ENCODE results near the gene HDAC7. TPM values are rescaled to one million over a fixed set of nuclear protein-coding genes. Genes with fewer than 3 reads are reported as not detected.

HDAC7 gene
- polyA plus RNA-seq, 1 donor, result 59.5 TPM

- DNase-seq (ENCODE audit: low read depth), result no peak
Observed at GRCh38 chr12:47766502-47767215, 53.0 kb downstream of the HDAC7 start.

DNA sequence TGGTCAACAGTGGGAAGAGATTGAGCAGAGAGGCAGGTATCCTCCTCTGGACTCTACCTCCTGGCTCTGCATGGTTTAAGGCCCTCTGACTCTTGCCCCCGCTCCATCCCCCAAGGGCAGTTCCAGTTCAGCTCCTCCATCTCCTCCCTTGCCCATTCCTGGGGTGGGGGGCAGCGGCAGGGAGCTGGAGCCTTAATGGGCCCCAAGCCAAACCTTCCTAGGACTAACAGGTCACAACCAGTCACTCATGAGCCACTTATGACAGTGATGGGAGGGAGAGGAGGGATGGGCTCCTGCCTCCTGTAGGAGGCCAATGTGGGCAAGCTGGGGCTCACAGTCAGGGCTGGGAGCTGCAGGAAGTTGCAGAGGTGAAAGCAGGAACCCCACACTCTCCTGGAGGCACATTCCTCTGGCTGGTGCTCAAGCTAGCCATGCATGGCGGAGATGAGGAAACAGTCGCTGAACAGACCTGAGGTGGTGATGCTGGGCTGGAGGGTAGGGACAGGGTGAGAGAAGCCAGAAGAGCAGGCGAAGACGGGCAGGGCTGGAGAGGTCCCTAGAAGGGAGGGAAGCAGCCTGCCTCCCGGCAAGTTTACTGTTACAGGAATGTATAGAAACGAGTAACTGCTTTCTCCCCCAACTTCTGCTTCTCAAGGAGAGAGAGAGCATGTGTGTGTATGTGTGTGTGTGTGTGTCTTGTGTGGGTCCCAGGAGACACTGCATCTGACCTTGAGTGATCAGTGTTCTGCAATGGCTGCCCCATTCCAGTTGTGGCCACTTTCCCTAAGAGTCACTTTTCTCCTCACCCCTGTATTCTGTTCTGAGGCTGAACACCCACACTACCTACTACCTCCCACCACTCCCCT, 56.0 kb downstream of the HDAC7 start:
- DNase-seq (ENCODE audit: low read depth), result no peak

DNA sequence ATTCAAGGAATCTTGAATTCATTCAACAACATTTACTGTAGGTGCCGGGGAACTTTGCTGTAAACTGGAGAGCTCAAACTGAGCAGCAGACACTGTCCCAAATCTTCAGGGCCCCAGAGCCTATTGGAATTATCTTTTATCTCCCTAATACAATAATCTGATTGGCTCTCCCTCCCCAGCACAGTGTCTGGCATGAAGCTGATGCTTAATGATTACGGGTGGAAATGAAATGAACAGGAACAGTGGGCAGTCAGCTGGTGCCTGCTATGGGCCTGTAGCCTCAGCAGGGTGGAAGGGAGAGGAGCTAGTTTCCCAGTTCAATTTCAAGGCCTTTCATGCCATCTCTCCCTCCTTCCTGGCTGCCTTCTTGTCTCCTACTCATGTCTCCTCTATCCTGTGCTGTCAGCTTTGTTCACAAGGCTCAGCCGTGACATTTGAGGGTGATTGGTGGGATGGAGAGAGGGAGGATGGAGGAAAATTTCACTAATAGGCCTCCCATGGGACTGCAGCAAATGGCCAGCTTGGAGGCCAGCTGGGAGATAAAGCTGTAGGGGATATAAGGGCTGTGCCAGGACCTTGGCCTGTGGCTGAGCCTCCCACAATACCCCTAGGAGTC, 56.7 kb downstream of the HDAC7 start:
- no peak for DNase-seq (ENCODE audit: low read depth)

DNA sequence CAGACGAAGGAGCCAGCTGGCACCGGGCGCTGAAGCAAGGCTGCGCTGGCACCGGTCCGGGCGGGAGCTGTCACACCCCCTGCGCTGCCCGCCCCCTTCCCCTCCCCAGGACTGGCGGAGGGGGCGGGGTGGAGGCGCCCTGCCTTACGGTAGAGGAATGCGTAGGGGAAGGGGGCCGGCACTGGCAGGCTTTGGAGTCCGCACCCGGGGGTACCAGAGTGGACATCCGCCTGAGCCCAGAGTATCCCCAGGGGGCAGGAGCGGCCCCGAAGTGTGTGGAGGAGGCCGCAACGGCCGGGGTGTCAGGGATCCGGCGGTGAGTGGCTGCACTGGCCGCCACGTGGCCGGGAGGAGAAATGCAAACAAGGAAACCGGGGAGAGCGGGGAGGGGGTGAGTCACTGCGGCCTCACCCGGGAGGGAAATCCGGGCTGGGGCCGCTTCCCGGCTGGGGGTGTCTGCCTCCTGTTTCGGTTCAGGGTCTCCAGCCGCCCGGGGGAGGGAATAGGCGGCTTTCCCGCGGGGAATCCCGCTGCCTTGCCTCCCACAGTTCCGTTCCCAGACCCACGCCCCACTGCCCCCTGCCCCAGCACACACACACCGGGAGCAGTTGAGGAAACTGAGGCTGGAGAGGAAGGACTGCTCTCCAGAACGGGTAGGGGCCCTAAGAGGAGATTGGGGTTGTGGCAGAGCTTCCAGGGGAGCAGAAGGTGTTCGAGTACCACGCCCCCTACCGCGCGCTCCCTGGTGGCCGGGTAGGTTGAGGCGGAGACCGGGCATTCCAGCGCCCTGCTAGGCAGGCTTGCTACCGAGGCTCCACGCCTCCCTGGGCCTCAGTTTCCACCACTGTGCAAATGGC, 60.6 kb downstream of the HDAC7 start, which contains the start of gene RAPGEF3:
Gene RAPGEF3, minus strand, starts transcription at position 47 of the 857 bp plus-strand sequence. CDS start 324 bp downstream, outside the sequence.
- DNase-seq (ENCODE audit: low read depth), result no peak

DNA sequence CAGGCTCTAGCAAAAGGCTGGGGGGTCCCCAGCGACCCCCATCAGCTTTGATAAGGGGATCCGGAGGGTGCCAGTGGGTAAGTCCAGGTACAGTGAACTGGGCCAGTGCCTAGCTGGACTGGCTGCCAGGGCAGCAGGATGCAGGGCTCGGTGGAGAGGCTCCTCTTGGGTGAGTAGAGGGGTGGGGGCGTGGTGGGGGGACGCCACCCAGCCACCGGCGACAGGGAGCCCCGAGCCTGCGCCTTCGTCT, 61.2 kb downstream of the HDAC7 start:
- DNase-seq (ENCODE audit: low read depth), result no peak

DNA sequence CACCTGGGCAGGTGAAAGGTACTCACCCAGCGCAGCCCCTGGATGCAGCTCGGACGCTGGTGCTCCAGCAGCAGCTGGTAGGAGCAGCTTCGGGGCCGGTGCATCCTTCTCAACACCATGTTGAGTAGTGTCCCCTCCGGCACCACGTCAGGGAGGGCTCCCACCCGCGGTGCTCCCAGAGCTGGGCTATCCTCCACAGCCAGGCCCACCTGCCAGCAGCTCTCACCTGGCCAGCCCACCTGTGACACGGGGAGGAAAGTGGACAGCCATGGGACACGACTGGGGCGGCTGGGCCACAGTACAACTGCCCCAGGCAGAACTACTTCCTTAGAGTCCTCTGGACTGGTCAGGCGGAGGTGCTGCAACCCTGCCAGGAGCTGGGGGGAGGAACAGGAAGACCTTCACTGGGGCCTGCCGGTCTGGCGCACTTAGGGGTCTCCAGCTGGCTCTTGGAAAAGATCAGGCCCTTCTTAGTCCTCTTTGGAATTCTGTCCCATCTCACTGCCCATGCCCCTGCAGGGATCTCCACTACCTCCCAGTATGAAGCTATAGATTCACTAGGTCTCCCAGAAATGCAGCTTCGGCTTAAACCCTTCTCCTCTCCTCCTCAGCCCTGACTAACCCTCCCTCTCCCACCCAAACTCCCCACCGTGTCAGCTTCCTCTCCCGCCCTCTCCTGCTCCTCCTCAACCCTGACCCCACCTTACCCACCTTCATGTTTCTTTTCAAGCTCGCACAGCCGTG, 61.7 kb downstream of the HDAC7 start:
- DNase-seq (ENCODE audit: low read depth), result no peak

GRCh38 chr12:47757364-47757839, 62.3 kb downstream of the HDAC7 start:
- no peak for DNase-seq (ENCODE audit: low read depth)

DNA sequence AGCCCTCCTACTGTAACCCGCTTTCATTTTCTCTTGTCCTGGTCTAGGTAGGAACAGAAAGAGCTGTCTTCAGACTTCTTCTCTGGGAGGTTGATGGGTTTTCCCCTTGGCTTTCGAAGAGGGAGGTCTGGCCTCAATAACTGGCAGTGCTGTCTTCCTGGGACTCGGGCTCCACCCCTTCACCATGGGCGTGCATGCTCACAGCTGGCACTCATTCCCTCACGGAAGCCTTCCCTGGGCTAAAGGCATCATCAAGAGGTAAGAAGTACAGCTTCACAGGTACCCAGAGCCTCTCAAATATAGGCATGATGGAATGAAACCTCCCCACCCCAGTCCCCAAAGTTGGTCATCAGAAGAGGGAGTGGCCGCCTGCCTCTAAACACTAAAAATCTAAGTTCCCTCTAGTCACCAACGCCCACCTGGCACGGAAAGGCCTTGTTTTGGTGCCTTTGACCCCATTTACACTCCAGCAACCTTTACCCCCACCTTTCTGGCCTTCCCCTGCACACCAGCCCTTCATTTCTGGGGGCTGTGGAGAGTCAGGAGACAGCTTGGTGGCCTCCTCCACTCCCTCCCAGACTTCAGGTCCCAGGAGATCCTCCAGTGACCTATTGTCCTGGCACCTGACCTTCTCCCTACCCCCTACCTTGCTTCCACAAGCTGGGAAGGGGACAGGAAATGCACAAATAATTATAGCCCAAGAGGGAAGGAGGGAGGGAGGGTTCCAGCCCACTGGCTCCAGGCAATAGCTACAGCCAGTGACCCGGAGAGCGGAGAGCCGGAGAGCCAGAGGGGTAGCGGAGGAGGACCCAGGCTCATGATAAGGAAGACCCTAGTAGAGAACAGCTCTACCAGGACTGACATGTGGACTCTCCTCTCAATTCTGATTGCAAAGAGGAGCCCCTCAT, 63.8 kb downstream of the HDAC7 start:
- no peak for DNase-seq (ENCODE audit: low read depth)

- no peak for DNase-seq (ENCODE audit: low read depth)
Observed at GRCh38 chr12:47754881-47755280, 64.8 kb downstream of the HDAC7 start.

- DNase-seq (ENCODE audit: low read depth), result no peak
Observed at GRCh38 chr12:47754126-47754525, 65.6 kb downstream of the HDAC7 start.

- DNase-seq (ENCODE audit: low read depth), result no peak
Observed at GRCh38 chr12:47753021-47754001, 66.4 kb downstream of the HDAC7 start.

GRCh38 chr12:47752552-47752951, 67.2 kb downstream of the HDAC7 start:
- DNase-seq (ENCODE audit: low read depth), result no peak

GRCh38 chr12:47752121-47752520, 67.6 kb downstream of the HDAC7 start:
- DNase-seq (ENCODE audit: low read depth), result no peak

GRCh38 chr12:47751561-47751960, 68.1 kb downstream of the HDAC7 start:
- no peak for DNase-seq (ENCODE audit: low read depth)

DNA sequence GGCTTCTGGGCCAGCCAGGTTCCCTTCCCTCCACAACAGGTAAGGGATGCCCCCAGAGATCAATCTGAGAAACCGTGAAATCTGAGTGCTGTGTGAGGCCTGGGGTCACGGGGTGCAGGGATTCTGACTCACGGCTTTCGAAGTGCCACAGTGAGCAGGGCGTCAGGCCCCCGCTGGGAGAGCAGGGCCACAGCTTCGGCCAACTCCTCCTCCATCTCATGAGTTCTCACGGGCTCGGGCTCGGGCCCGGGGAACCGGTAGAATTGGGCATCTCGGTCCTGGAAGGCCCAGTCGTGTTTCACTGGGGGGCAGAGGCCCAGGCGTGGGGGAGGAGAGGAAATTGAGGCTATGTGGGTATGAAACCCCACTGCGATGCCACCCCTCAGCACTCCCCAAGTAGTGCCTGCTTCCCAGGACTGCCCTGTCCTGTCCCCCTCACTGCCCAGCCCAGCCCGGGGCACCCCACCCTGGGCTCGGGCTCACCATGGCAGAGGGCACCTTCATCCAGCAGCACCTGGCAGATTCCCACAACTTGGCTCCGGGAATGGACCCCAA, 68.7 kb downstream of the HDAC7 start:
- DNase-seq (ENCODE audit: low read depth), result no peak

- no peak for DNase-seq (ENCODE audit: low read depth)
Observed at GRCh38 chr12:47750229-47750798, 69.4 kb downstream of the HDAC7 start.

GRCh38 chr12:47748899-47749298, 70.8 kb downstream of the HDAC7 start:
- no peak for DNase-seq (ENCODE audit: low read depth)

DNA sequence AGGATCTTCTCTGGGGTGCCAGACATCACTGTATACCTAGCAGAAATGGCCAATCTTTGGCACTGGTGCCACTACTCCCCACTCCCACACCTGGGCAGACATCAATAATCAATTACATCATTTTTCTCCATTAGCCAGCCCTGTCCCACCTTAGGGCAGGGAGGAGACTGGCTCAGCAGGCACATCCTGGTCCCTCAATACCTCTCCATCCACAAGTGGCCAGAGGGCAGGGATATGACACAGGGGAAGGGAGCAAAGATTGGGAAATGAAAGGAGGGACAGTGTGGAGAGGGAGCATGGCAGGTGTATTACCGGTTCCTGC, 71.2 kb downstream of the HDAC7 start:
- DNase-seq (ENCODE audit: low read depth), result no peak

All from forelimb muscle (tissue), 1 donor.